GM23338 (cell line): ENCODE results near the gene IFITM5. TPM values are rescaled to one million over a fixed set of nuclear protein-coding genes. Genes with fewer than 3 reads are reported as not detected.

Source experiments
- ATAC-seq: fragments of 200-7000 bp; cut with Tn5 transposase; 3 replicates; pipeline ENCODE4 v1.9.1; 2020
- DNase-seq: peaks from one replicate; pipeline ENCODE4 v3.0.0-alpha.2; 2015; ENCODE audit warnings: low spot score
- H2AFZ ChIP-seq: fragments of 200-600 bp; sonication (generic); 2 replicates; pipeline ENCODE4 v1.8.0; 2016; ENCODE audit warnings: antibody characterized with exemption, mild to moderate bottlenecking, moderate library complexity
- H3F3A ChIP-seq: fragments of 200-600 bp; sonication (generic); replicated peaks from 2 replicates; pipeline ENCODE4 v1.8.0; 2017; ENCODE audit warnings: antibody characterized with exemption, mixed run types, low read depth
- H3K27ac ChIP-seq: fragments of 200-600 bp; sonication (generic); 2 replicates; pipeline ENCODE4 v1.6.1; 2016; ENCODE audit warnings: low read depth
- H3K27me3 ChIP-seq: fragments of 200-600 bp; sonication (generic); 2 replicates; pipeline ENCODE4 v1.8.0; 2016; ENCODE audit warnings: mild to moderate bottlenecking, mixed run types, moderate library complexity; ENCODE audit not compliant: insufficient read depth
- H3K36me3 ChIP-seq: fragments of 200-600 bp; sonication (generic); 2 replicates; pipeline ENCODE4 v1.8.0; 2016; ENCODE audit warnings: mild to moderate bottlenecking; ENCODE audit not compliant: insufficient read depth
- H3K4me1 ChIP-seq: fragments of 200-600 bp; sonication (generic); 2 replicates; pipeline ENCODE4 v1.8.0; 2016; ENCODE audit warnings: mild to moderate bottlenecking, moderate library complexity; ENCODE audit not compliant: insufficient read depth
- H3K4me2 ChIP-seq: fragments of 200-600 bp; sonication (generic); 2 replicates; pipeline ENCODE4 v1.7.1; 2017; ENCODE audit warnings: mixed run types
- H3K4me3 ChIP-seq: fragments of 200-600 bp; sonication (generic); 2 replicates; pipeline ENCODE4 v1.6.1; 2016; ENCODE audit warnings: mixed run types
- H3K79me2 ChIP-seq: fragments of 200-600 bp; sonication (generic); replicated peaks from 2 replicates; pipeline ENCODE4 v1.8.0; 2017; ENCODE audit warnings: mild to moderate bottlenecking; ENCODE audit not compliant: insufficient read depth
- H3K9me2 ChIP-seq: fragments of 200-600 bp; sonication (generic); 2 replicates; pipeline ENCODE4 v1.8.0; 2017; ENCODE audit not compliant: insufficient read depth
- H4K20me1 ChIP-seq: fragments of 200-600 bp; sonication (generic); replicated peaks from 2 replicates; pipeline ENCODE4 v1.8.0; 2017; ENCODE audit warnings: mild to moderate bottlenecking; ENCODE audit not compliant: insufficient read depth
- H3K27ac Mint-ChIP-seq: 2 replicates; pipeline ENCODE4 v1.8.0; 2020; ENCODE audit warnings: inconsistent platforms, mild to moderate bottlenecking, moderate library complexity, mixed read lengths
- H3K27me3 Mint-ChIP-seq: 3 replicates; pipeline ENCODE4 v1.8.0; 2022; ENCODE audit warnings: low read depth, mild to moderate bottlenecking, moderate library complexity, mixed read lengths, inconsistent platforms; ENCODE audit not compliant: insufficient read depth, poor library complexity
- H3K36me3 Mint-ChIP-seq: 3 replicates; pipeline ENCODE4 v1.8.0; 2021; ENCODE audit warnings: low read depth, mild to moderate bottlenecking, inconsistent platforms, moderate library complexity, mixed read lengths
- H3K4me1 Mint-ChIP-seq: 3 replicates; pipeline ENCODE4 v1.8.0; 2020; ENCODE audit warnings: mild to moderate bottlenecking, inconsistent platforms, mixed read lengths
- H3K4me3 Mint-ChIP-seq: 3 replicates; pipeline ENCODE4 v1.8.0; 2021; ENCODE audit warnings: moderate library complexity, mild to moderate bottlenecking, inconsistent platforms, mixed read lengths
- H3K9me3 Mint-ChIP-seq: 3 replicates; pipeline ENCODE4 v1.8.0; 2020; ENCODE audit warnings: moderate library complexity, mild to moderate bottlenecking, inconsistent platforms, mixed read lengths
- CREB1 ChIP-seq: fragments of 250-450 bp; sonication (Bioruptor Pico); IDR thresholded peaks from 2 replicates; pipeline ENCODE4 v1.5.0; 2020; ENCODE audit warnings: low read depth, mild to moderate bottlenecking, moderate library complexity
- EZH2 ChIP-seq: fragments of 200-600 bp; sonication (generic); IDR thresholded peaks from one replicate; pipeline ENCODE4 v1.8.0; 2017; ENCODE audit warnings: antibody characterized with exemption, mild to moderate bottlenecking, low read depth; ENCODE audit not compliant: unreplicated experiment
- EZH2phosphoT487 ChIP-seq: fragments of 200-600 bp; sonication (generic); IDR thresholded peaks from one replicate; pipeline ENCODE4 v1.8.1; 2018; ENCODE audit warnings: antibody characterized with exemption; ENCODE audit not compliant: unreplicated experiment
- JUNB ChIP-seq: IDR thresholded peaks from one replicate; pipeline ENCODE4 v1.6.1; 2016; ENCODE audit warnings: antibody characterized with exemption; ENCODE audit not compliant: unreplicated experiment
- NANOG ChIP-seq: IDR thresholded peaks from 2 replicates; pipeline ENCODE4 v1.6.1; 2016; ENCODE audit warnings: antibody characterized with exemption, borderline replicate concordance
- POLR2AphosphoS5 ChIP-seq: IDR thresholded peaks from 2 replicates; pipeline ENCODE4 v1.6.1; 2016; ENCODE audit warnings: antibody characterized with exemption, low read depth
- STAT1 ChIP-seq: IDR thresholded peaks from one replicate; pipeline ENCODE4 v1.6.1; 2016; ENCODE audit warnings: antibody characterized with exemption; ENCODE audit not compliant: unreplicated experiment
- ZNF114 ChIP-seq: fragments of 250-450 bp; sonication (Bioruptor Pico); IDR thresholded peaks from 2 replicates; pipeline ENCODE4 v1.5.0; 2020; ENCODE audit warnings: mild to moderate bottlenecking, moderate library complexity
- ZNF331 ChIP-seq: fragments of 250-450 bp; sonication (Bioruptor Pico); IDR thresholded peaks from 2 replicates; pipeline ENCODE4 v1.5.0; 2020; ENCODE audit warnings: low read depth, mild to moderate bottlenecking, moderate library complexity
- polyA plus RNA-seq: library from polyadenylated mRNA; unstranded; fragments of >200 nt; fragmentation: Nextera tagmentation; extraction: Ambion mirVana; gene quantifications from 2 replicates; pipeline ENCODE4 v1.2.1, GENCODE V29; 2016
- total RNA-seq: library from RNA; depleted of rRNA; stranded (reverse); fragments of >200 nt; shearing (Covaris generic); gene quantifications from 2 replicates; pipeline ENCODE4 v1.2.3, GENCODE V29; 2014
- TF ChIP-seq, protein P1 (sequence below), 2 experiments: fragments of 200-600 bp in 1 of 2; sonication (generic) in 1 of 2; conservative IDR thresholded peaks; 2 replicates each; pipeline versions ENCODE4 v1.5.1 to v1.6.1; 2016 to 2017; ENCODE audit warnings: antibody characterized with exemption in 2 of 2, low read depth in 2 of 2, mild to moderate bottlenecking in 2 of 2, moderate library complexity in 1 of 2
- TF ChIP-seq, protein P2 (sequence below): IDR thresholded peaks from one replicate; pipeline ENCODE4 v1.6.1; 2018; ENCODE audit warnings: antibody characterized with exemption; ENCODE audit not compliant: unreplicated experiment
- TF ChIP-seq, protein P3 (sequence below): IDR thresholded peaks from 2 replicates; pipeline ENCODE4 v1.6.1; 2016; ENCODE audit warnings: antibody characterized with exemption
- TF ChIP-seq, protein P4 (sequence below): fragments of 250-450 bp; sonication (Bioruptor Pico); IDR thresholded peaks from 2 replicates; pipeline ENCODE4 v1.5.0; 2020; ENCODE audit warnings: mild to moderate bottlenecking, moderate library complexity

Gene IFITM5
- total and polyA plus RNA-seq, 2 experiments from 2014 or later, result not detected

DNA sequence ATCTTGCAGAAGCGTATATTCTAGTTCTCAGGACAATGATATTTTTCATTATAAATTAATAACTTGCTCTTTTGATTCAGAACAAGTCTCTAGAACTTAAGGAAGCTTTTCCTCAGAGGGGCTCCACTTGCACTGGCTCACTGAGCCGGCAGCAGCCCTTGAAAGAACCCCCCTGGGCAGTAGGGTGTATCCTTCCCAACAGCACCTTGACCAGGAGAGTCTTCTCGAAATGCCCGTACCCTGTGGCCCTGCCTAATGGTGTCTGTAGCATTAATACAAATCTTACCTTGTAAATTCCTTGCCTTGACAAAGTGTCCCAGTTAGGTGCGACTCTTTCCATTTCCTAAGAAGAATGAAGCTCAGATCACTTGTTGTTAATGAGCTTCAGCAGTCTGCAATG, 49.1 kb downstream of the IFITM5 start:
- no peaks in the 10 kb centered on the region; the same call in none of the 3 replicates for H3K4me1 Mint-ChIP-seq
- H3K27ac Mint-ChIP-seq, result no peak overlapping the region
- TF ChIP-seq EZH2 (no peak), STAT1 (no peak), ZNF114 (no peak), NANOG (no peak), JUNB (no peak), CREB1 (no peak), ZNF331 (CRISPR knock-in tag) (no peak), EZH2phosphoT487 (no peak), POLR2AphosphoS5 (no peak)
- TF ChIP-seq, protein P1, sequence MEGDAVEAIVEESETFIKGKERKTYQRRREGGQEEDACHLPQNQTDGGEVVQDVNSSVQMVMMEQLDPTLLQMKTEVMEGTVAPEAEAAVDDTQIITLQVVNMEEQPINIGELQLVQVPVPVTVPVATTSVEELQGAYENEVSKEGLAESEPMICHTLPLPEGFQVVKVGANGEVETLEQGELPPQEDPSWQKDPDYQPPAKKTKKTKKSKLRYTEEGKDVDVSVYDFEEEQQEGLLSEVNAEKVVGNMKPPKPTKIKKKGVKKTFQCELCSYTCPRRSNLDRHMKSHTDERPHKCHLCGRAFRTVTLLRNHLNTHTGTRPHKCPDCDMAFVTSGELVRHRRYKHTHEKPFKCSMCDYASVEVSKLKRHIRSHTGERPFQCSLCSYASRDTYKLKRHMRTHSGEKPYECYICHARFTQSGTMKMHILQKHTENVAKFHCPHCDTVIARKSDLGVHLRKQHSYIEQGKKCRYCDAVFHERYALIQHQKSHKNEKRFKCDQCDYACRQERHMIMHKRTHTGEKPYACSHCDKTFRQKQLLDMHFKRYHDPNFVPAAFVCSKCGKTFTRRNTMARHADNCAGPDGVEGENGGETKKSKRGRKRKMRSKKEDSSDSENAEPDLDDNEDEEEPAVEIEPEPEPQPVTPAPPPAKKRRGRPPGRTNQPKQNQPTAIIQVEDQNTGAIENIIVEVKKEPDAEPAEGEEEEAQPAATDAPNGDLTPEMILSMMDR (conservative IDR thresholded peaks at IDR 0.05; ENCODE audit: low read depth in 2 of 2), result no peak
- TF ChIP-seq, protein P2, sequence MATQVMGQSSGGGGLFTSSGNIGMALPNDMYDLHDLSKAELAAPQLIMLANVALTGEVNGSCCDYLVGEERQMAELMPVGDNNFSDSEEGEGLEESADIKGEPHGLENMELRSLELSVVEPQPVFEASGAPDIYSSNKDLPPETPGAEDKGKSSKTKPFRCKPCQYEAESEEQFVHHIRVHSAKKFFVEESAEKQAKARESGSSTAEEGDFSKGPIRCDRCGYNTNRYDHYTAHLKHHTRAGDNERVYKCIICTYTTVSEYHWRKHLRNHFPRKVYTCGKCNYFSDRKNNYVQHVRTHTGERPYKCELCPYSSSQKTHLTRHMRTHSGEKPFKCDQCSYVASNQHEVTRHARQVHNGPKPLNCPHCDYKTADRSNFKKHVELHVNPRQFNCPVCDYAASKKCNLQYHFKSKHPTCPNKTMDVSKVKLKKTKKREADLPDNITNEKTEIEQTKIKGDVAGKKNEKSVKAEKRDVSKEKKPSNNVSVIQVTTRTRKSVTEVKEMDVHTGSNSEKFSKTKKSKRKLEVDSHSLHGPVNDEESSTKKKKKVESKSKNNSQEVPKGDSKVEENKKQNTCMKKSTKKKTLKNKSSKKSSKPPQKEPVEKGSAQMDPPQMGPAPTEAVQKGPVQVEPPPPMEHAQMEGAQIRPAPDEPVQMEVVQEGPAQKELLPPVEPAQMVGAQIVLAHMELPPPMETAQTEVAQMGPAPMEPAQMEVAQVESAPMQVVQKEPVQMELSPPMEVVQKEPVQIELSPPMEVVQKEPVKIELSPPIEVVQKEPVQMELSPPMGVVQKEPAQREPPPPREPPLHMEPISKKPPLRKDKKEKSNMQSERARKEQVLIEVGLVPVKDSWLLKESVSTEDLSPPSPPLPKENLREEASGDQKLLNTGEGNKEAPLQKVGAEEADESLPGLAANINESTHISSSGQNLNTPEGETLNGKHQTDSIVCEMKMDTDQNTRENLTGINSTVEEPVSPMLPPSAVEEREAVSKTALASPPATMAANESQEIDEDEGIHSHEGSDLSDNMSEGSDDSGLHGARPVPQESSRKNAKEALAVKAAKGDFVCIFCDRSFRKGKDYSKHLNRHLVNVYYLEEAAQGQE, result no peak
- TF ChIP-seq, protein P3, sequence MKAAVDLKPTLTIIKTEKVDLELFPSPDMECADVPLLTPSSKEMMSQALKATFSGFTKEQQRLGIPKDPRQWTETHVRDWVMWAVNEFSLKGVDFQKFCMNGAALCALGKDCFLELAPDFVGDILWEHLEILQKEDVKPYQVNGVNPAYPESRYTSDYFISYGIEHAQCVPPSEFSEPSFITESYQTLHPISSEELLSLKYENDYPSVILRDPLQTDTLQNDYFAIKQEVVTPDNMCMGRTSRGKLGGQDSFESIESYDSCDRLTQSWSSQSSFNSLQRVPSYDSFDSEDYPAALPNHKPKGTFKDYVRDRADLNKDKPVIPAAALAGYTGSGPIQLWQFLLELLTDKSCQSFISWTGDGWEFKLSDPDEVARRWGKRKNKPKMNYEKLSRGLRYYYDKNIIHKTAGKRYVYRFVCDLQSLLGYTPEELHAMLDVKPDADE, result no peak
- TF ChIP-seq, protein P4, sequence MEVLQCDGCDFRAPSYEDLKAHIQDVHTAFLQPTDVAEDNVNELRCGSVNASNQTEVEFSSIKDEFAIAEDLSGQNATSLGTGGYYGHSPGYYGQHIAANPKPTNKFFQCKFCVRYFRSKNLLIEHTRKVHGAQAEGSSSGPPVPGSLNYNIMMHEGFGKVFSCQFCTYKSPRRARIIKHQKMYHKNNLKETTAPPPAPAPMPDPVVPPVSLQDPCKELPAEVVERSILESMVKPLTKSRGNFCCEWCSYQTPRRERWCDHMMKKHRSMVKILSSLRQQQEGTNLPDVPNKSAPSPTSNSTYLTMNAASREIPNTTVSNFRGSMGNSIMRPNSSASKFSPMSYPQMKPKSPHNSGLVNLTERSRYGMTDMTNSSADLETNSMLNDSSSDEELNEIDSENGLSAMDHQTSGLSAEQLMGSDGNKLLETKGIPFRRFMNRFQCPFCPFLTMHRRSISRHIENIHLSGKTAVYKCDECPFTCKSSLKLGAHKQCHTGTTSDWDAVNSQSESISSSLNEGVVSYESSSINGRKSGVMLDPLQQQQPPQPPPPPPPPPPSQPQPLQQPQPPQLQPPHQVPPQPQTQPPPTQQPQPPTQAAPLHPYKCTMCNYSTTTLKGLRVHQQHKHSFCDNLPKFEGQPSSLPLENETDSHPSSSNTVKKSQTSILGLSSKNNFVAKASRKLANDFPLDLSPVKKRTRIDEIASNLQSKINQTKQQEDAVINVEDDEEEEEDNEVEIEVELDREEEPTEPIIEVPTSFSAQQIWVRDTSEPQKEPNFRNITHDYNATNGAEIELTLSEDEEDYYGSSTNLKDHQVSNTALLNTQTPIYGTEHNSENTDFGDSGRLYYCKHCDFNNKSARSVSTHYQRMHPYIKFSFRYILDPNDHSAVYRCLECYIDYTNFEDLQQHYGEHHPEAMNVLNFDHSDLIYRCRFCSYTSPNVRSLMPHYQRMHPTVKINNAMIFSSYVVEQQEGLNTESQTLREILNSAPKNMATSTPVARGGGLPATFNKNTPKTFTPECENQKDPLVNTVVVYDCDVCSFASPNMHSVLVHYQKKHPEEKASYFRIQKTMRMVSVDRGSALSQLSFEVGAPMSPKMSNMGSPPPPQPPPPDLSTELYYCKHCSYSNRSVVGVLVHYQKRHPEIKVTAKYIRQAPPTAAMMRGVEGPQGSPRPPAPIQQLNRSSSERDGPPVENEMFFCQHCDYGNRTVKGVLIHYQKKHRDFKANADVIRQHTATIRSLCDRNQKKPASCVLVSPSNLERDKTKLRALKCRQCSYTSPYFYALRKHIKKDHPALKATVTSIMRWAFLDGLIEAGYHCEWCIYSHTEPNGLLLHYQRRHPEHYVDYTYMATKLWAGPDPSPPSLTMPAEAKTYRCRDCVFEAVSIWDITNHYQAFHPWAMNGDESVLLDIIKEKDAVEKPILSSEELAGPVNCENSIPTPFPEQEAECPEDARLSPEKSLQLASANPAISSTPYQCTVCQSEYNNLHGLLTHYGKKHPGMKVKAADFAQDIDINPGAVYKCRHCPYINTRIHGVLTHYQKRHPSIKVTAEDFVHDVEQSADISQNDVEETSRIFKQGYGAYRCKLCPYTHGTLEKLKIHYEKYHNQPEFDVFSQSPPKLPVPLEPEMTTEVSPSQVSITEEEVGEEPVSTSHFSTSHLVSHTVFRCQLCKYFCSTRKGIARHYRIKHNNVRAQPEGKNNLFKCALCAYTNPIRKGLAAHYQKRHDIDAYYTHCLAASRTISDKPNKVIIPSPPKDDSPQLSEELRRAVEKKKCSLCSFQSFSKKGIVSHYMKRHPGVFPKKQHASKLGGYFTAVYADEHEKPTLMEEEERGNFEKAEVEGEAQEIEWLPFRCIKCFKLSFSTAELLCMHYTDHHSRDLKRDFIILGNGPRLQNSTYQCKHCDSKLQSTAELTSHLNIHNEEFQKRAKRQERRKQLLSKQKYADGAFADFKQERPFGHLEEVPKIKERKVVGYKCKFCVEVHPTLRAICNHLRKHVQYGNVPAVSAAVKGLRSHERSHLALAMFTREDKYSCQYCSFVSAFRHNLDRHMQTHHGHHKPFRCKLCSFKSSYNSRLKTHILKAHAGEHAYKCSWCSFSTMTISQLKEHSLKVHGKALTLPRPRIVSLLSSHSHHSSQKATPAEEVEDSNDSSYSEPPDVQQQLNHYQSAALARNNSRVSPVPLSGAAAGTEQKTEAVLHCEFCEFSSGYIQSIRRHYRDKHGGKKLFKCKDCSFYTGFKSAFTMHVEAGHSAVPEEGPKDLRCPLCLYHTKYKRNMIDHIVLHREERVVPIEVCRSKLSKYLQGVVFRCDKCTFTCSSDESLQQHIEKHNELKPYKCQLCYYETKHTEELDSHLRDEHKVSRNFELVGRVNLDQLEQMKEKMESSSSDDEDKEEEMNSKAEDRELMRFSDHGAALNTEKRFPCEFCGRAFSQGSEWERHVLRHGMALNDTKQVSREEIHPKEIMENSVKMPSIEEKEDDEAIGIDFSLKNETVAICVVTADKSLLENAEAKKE (CRISPR knock-in tag), result no peak
- Histone ChIP-seq H3F3A (peaks cover 17% of the 10 kb centered on the region), H2AFZ (no peak overlapping the region), H3K4me2 (no peak overlapping the region), H4K20me1 (no peaks in the 10 kb centered on the region), H3K4me1 (no peaks in the 10 kb centered on the region), H3K79me2 (no peaks in the 10 kb centered on the region), H3K27ac (peak overlapping the region; percentile 70), H3K4me3 (no peak overlapping the region), H3K9me2 (no peaks in the 10 kb centered on the region), H3K36me3 (peaks cover 38% of the 10 kb centered on the region), H3K27me3 (no peaks in the 10 kb centered on the region)
- DNase-seq (no peak), ATAC-seq (no peak; the same call in 1 of the 3 replicates)
- H3K9me3 Mint-ChIP-seq, result no peaks in the 10 kb centered on the region
- H3K4me3 Mint-ChIP-seq, result no peak overlapping the region
- H3K36me3 Mint-ChIP-seq, result peaks cover 74% of the 10 kb centered on the region
- H3K27me3 Mint-ChIP-seq, result peaks cover 1% of the 10 kb centered on the region
